Measurements from ENCODE around the gene PM20D2.

PM20D2 gene

DNA sequence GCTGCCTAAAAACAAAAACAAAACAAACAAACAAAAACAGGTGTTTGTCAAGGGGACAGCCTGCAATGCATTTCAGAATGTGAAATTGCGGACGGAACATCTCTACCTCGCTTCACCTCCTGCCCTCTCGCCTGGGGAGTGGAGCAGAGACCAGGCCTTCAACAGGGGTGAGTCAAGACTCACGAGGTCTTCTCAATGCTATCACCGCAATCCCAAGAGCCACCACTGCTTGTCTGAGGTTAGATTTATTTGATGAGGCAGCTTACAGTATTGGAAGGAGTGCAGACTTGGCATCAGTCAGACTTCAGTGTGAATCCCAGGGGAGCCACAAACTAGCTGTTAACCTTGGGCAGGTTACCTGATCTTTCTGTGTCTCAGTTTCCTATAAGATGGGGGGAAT lies 63.6 kb downstream of the PM20D2 start:
- TF ChIP-seq, protein P1, sequence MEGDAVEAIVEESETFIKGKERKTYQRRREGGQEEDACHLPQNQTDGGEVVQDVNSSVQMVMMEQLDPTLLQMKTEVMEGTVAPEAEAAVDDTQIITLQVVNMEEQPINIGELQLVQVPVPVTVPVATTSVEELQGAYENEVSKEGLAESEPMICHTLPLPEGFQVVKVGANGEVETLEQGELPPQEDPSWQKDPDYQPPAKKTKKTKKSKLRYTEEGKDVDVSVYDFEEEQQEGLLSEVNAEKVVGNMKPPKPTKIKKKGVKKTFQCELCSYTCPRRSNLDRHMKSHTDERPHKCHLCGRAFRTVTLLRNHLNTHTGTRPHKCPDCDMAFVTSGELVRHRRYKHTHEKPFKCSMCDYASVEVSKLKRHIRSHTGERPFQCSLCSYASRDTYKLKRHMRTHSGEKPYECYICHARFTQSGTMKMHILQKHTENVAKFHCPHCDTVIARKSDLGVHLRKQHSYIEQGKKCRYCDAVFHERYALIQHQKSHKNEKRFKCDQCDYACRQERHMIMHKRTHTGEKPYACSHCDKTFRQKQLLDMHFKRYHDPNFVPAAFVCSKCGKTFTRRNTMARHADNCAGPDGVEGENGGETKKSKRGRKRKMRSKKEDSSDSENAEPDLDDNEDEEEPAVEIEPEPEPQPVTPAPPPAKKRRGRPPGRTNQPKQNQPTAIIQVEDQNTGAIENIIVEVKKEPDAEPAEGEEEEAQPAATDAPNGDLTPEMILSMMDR (IDR thresholded peaks at IDR 0.05; ENCODE audit: borderline replicate concordance, control extremely low read depth, extremely low read depth, insufficient read depth, missing control alignments) = no peak
- in situ Hi-C loops (cut with MboI; ENCODE audit: low sequenced_read_pairs, unreplicated experiment) = no loop called here
- DNase-seq (ENCODE audit: low spot score) = no peak

DNA sequence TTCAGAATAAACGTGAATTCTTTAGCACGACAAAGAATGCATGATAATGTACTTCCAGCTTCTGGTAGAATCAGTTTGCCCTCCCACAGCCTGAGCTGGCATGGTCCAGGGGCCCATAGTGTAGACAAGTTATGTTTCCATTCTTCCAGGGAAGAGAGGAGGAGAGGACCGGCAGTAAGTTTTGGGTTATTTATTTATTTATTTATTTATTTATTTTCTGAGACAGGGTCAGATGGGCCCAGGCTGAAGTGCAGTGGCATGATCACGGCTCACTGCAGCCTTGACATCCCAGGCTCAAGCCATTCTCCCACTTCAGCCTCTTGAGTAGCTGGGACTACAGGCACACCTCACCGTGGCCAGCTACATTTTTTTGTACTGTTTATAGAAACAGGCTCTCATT lies 66.6 kb downstream of the PM20D2 start:
- TF ChIP-seq, protein P1 (IDR thresholded peaks at IDR 0.05; ENCODE audit: borderline replicate concordance, control extremely low read depth, extremely low read depth, insufficient read depth, missing control alignments) = no peak
- in situ Hi-C loops (cut with MboI; ENCODE audit: low sequenced_read_pairs, unreplicated experiment) = no loop called here

DNA sequence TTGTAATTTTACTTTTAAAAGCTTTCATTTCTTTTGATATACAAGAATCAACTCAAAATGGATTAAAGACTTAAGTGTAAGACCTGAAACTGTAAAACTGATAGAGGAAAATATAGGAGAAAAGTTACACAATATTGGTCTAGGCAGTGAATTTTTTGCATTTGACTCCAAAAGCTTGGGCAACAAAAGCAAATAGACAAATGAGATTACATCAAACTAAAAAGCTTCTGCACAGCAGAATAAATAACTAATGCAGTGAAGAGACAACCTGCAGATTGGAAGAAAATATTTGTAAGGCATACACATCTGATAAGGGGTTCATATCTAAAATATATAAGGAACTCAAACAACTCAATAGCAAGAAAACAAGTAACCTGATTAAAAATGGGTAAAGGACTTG lies 68.3 kb downstream of the PM20D2 start:
- no peak for DNase-seq (ENCODE audit: low spot score)
- in situ Hi-C loops (cut with MboI; ENCODE audit: low sequenced_read_pairs, unreplicated experiment) = no loop called here
- TF ChIP-seq, protein P1 (IDR thresholded peaks at IDR 0.05; ENCODE audit: borderline replicate concordance, control extremely low read depth, extremely low read depth, insufficient read depth, missing control alignments) = no peak

More for the DNA sequence above, 66.6 kb downstream of the PM20D2 start:
- DNase-seq (ENCODE audit: low spot score) = no peak
